ENCODE results near the gene MBOAT1.

MBOAT1 gene

GRCh38 chr6:20126789-20127653, 85.2 kb downstream of the MBOAT1 start:
- ChIA-PET POLR2A (no interaction called here), CTCF (interaction anchor here (0.5 to 5.7 kb wide), 44 partner anchors 9 to 1686 kb away, joined by 3 to 63 read pairs (median 5); partner anchors contain the start of gene MBOAT1)
- peak; percentile 67 for DNase-seq (ENCODE audit: extremely low spot score)
- TF ChIP-seq CTCF (IDR thresholded peaks at IDR 0.05; ENCODE audit: control extremely low read depth, extremely low read depth, low read depth, missing control alignments): peak; percentile 94

GRCh38 chr6:20126102-20126752, 86.0 kb downstream of the MBOAT1 start:
- ChIA-PET POLR2A (no interaction called here), CTCF (interaction anchor here (0.7 to 5.7 kb wide), 43 partner anchors 8 to 1685 kb away, joined by 3 to 63 read pairs (median 5); partner anchors contain the start of gene MBOAT1)
- TF ChIP-seq CTCF (IDR thresholded peaks at IDR 0.05; ENCODE audit: control extremely low read depth, extremely low read depth, low read depth, missing control alignments): no peak
- DNase-seq (ENCODE audit: extremely low spot score): no peak

DNA sequence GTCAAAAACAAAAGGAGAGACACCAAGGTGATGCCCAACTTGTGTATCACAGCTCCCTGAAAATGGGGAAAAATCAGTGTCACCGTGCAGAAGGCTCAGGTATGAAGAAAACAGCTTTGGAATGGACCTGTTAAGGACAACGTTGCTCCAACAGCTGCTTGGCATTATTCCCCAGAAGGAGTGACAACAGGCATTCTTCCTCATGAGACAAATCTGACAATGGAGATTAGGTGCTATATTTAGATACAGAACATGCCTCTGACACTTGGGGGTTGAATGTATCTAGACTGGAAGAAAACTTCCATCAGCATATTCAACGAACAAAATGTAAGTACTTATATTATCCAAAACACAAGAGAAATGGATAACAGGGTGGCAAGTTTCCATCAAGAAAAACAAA, 87.7 kb downstream of the MBOAT1 start:
- ChIA-PET CTCF (interaction anchor here (1.0 to 5.7 kb wide), 6 partner anchors 9 to 88 kb away, joined by 3 to 63 read pairs (median 7); partner anchors contain the start of gene MBOAT1), POLR2A (no interaction called here)
- no peak for TF ChIP-seq CTCF (IDR thresholded peaks at IDR 0.05; ENCODE audit: control extremely low read depth, extremely low read depth, low read depth, missing control alignments)
- DNase-seq (ENCODE audit: extremely low spot score): no peak

GRCh38 chr6:20119485-20119884, 92.8 kb downstream of the MBOAT1 start:
- CTCF ChIA-PET: interaction anchor here (1.2 to 1.3 kb wide), 4 partner anchors 10 to 27 kb away, joined by 3 to 4 read pairs (median 4); no protein-coding TSS in a partner anchor
- TF ChIP-seq CTCF (IDR thresholded peaks at IDR 0.05; ENCODE audit: control extremely low read depth, extremely low read depth, low read depth, missing control alignments): no peak
- DNase-seq (ENCODE audit: extremely low spot score): no peak
- POLR2A ChIA-PET: no interaction called here

DNA sequence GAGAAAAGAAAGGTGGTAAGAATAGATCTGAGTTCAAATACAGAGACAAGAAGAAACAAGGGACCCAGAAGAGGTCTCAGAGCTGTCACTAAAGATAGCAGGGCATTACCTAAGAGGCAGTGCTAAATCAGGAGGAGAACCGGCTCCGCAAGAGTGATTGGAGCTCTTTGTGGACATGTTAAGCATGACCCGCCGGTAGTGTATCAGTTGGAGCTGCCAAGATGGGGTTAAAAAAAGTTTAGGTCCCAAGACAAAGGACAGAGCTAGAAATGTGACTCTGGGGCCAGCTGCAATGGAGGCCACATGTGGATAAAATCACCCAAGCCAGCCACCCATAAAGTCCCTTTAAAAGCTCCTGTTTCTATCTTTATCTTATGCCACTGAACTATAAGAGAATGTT, 93.4 kb downstream of the MBOAT1 start:
- no peak for TF ChIP-seq CTCF (IDR thresholded peaks at IDR 0.05; ENCODE audit: control extremely low read depth, extremely low read depth, low read depth, missing control alignments)
- CTCF ChIA-PET: interaction anchor here (1.2 to 1.9 kb wide), 6 partner anchors 8 to 26 kb away, joined by 3 to 17 read pairs (median 4); no protein-coding TSS in a partner anchor
- POLR2A ChIA-PET: no interaction called here

GRCh38 chr6:20117474-20117873, 94.8 kb downstream of the MBOAT1 start:
- DNase-seq (ENCODE audit: extremely low spot score): peak; percentile 45
- ChIA-PET CTCF (interaction anchor here (0.7 to 1.9 kb wide), 6 partner anchors 9 to 93 kb away, joined by 3 to 17 read pairs (median 4); no protein-coding TSS in a partner anchor), POLR2A (no interaction called here)
- no peak for TF ChIP-seq CTCF (IDR thresholded peaks at IDR 0.05; ENCODE audit: control extremely low read depth, extremely low read depth, low read depth, missing control alignments)

More for the DNA sequence above, 93.4 kb downstream of the MBOAT1 start:
- DNase-seq (ENCODE audit: extremely low spot score): no peak
